ENCODE measurements around the gene CAPN7.
"Not testable (repeated sequence)": the region's sequence is repeated elsewhere in the genome, so short reads cannot be mapped to it uniquely, and the experiment has no call there.

Gene CAPN7

DNA sequence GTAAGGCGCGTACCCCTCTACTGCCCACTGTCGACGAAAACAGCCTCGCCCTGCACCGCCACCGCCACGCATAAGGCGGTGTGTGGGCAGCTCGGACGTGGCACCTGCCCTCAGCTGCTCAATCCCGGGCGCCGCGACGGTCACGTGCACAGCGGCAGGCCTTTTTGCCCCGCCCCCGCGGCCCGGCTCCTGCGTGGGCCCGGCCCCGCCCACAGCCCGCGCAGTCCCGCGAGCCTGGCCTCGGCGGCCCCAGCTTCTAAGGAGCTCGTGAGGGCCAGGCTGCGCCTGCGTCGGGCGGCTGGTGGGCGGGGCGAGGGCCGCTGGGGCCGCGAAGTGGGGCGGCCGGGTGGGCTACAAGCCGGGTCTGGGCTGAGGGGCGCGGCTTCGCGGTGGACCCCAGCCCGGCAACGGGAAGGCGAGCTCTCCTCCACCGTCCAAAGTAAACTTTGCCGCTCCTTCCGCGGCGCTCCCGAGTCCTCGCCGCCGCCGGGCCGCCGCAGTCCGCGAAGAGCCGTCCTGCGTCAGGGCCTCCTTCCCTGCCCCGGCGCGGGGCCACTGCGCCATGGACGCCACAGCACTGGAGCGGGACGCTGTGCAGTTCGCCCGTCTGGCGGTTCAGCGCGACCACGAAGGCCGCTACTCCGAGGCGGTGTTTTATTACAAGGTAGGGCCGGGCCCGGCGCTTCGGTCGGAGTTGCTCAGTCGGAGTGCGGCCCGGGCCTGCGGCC, at the start of gene CAPN7:
TSS of gene CAPN7 (plus strand) at position 313 of the 728 bp plus-strand sequence. CDS start at position 563, 250 bp downstream.
- no peaks in the 10 kb centered on the region for H3K27me3 Mint-ChIP-seq (ENCODE audit: low read depth)
- no peaks in the 10 kb centered on the region for H3K9me3 Mint-ChIP-seq
- peaks cover 6% of the 10 kb centered on the region for H3K36me3 Mint-ChIP-seq (ENCODE audit: low read depth)

DNA sequence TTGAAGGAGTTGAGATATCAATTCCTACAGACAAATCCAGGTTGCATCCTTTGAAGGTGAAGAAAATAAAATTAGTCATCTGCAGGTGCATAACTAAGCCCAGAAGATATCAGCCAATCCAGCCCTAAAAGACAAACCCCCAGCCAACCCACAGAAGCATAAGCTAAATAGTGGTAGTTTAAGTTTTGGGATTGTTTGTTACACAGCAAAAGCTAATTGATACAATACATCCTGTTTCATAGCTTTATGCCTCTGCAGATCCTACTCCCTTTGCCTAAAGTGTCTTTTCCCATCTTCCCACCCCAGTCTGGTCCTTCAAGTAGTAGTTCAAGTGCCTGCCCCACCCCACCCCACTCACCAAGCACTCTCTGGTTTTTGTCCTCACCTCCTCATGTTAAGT, 48.6 kb upstream of the CAPN7 start:
- Mint-ChIP-seq H3K27ac (no peak overlapping the region), H3K27me3 (ENCODE audit: low read depth) (peaks cover 35% of the 10 kb centered on the region), H3K4me1 (no peaks in the 10 kb centered on the region), H3K4me3 (no peak overlapping the region), H3K36me3 (ENCODE audit: low read depth) (no peaks in the 10 kb centered on the region), H3K9me3 (peaks cover 6% of the 10 kb centered on the region)
- TF ChIP-seq, protein P1, sequence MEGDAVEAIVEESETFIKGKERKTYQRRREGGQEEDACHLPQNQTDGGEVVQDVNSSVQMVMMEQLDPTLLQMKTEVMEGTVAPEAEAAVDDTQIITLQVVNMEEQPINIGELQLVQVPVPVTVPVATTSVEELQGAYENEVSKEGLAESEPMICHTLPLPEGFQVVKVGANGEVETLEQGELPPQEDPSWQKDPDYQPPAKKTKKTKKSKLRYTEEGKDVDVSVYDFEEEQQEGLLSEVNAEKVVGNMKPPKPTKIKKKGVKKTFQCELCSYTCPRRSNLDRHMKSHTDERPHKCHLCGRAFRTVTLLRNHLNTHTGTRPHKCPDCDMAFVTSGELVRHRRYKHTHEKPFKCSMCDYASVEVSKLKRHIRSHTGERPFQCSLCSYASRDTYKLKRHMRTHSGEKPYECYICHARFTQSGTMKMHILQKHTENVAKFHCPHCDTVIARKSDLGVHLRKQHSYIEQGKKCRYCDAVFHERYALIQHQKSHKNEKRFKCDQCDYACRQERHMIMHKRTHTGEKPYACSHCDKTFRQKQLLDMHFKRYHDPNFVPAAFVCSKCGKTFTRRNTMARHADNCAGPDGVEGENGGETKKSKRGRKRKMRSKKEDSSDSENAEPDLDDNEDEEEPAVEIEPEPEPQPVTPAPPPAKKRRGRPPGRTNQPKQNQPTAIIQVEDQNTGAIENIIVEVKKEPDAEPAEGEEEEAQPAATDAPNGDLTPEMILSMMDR (IDR thresholded peaks at IDR 0.05; ENCODE audit: unreplicated experiment in 3 of 3) = no peak

More for the DNA sequence above, at the start of gene CAPN7:
- H3K27ac Mint-ChIP-seq = peak within 1 kb of the TSS; percentile 90 to 97 (median 93)
- TF ChIP-seq, protein P1 (IDR thresholded peaks at IDR 0.05; ENCODE audit: unreplicated experiment in 3 of 3) = peak in 2 of 3 experiments; percentile 48 to 49
- H3K4me1 Mint-ChIP-seq = peaks cover 25% of the 10 kb centered on the region
- peak within 1 kb of the TSS; percentile 89 to 95 (median 93) for H3K4me3 Mint-ChIP-seq

DNA sequence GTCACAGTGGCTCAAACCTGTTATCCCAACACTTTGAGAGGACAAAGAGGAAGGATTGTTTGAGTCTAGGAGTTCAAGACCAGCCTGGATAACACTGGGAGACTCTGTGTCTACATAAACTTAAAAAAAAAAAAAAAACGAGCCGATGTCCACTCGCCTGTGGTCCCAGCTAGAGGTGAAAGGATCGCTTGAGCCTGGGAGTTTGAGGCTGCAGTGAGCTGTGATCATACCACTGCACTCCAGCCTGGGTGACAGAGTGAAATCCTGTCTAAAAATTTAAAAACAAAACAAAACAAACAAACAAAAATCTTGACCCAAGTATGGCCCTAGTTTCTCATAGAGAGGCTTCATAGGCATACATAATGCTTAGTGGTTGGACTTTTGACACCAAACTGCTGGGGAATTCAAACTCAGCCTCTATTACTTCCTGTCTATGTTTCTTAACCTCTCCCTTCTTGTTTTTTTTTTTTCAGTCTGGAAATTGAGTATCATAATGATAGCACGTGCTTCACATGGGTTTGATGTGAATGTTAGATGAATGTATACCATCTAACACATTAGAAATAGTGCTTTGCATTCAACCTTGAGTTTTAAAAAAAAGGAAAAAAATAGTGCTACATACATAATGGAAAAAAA, 46.4 kb upstream of the CAPN7 start:
- no peak overlapping the region for H3K4me3 Mint-ChIP-seq
- TF ChIP-seq, protein P1 (IDR thresholded peaks at IDR 0.05; ENCODE audit: unreplicated experiment in 3 of 3) = no peak
- H3K9me3 Mint-ChIP-seq = peaks cover 10% of the 10 kb centered on the region
- no peaks in the 10 kb centered on the region for H3K36me3 Mint-ChIP-seq (ENCODE audit: low read depth)
- H3K27me3 Mint-ChIP-seq (ENCODE audit: low read depth) = peaks cover 22% of the 10 kb centered on the region
- H3K27ac Mint-ChIP-seq = no peak overlapping the region
- H3K4me1 Mint-ChIP-seq = no peaks in the 10 kb centered on the region

DNA sequence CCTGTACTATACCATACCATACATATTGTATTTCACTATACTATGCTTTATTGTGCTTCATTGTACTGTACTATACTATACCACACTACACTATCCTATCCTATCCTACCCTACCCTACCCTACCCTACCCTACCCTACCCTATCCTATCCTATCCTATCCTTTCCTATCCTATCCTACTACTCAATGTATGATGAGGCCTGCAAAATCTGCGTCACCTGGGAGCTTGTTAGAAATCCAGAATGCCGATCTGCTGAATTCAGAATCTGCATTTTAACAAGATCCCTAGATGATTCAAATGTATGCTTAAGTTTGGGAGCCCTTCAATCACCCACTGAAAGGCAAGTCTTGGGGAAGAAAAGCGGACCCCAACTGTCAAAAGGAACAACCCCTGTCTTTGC, 45.4 kb upstream of the CAPN7 start:
- no peak overlapping the region for H3K27ac Mint-ChIP-seq
- H3K4me1 Mint-ChIP-seq = no peaks in the 10 kb centered on the region
- peaks cover 14% of the 10 kb centered on the region for H3K9me3 Mint-ChIP-seq
- no peak overlapping the region for H3K4me3 Mint-ChIP-seq
- H3K27me3 Mint-ChIP-seq (ENCODE audit: low read depth) = peaks cover 14% of the 10 kb centered on the region
- TF ChIP-seq, protein P1 (IDR thresholded peaks at IDR 0.05; ENCODE audit: unreplicated experiment in 3 of 3) = no peak
- no peaks in the 10 kb centered on the region for H3K36me3 Mint-ChIP-seq (ENCODE audit: low read depth)

DNA sequence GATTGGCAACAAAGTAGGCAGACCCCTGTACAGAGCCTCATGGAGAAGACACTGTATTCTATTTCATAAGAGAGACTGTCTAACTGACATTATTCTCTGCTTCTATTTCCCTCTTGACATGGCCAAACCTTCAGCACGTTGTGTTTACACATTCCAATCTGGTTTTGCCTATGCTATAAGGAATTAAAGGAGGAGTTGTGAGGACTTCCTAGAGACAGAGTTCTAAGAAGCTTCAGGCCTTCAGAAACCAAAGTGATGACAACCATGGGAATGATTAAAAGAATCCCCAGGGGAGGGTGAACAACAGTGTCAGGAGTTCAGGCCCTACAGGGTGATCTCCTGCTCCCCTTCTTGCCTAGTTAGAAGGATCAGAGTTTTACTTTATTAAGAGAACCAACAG, 44.9 kb upstream of the CAPN7 start:
- H3K27me3 Mint-ChIP-seq (ENCODE audit: low read depth) = peaks cover 10% of the 10 kb centered on the region
- no peak overlapping the region for H3K4me3 Mint-ChIP-seq
- no peak overlapping the region for H3K27ac Mint-ChIP-seq
- no peaks in the 10 kb centered on the region for H3K36me3 Mint-ChIP-seq (ENCODE audit: low read depth)
- H3K9me3 Mint-ChIP-seq = peaks cover 14% of the 10 kb centered on the region
- TF ChIP-seq, protein P1 (IDR thresholded peaks at IDR 0.05; ENCODE audit: unreplicated experiment in 3 of 3) = no peak
- no peaks in the 10 kb centered on the region for H3K4me1 Mint-ChIP-seq

DNA sequence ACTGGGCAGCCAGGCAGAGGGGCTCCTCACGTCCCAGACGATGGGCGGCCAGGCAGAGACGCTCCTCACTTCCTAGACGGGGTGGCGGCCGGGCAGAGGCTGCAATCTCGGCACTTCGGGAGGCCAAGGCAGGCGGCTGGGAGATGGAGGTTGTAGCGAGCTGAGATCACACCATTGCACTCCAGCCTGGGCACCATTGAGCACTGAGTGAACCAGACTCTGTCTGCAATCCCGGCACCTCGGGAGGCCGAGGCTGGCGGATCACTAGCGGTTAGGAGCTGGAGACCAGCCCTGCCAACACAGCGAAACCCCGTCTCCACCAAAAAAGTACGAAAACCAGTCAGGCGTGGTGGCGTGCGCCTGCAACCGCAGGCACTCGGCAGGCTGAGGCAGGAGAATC, 42.4 kb upstream of the CAPN7 start:
- peaks cover 14% of the 10 kb centered on the region for H3K9me3 Mint-ChIP-seq
- H3K36me3 Mint-ChIP-seq (ENCODE audit: low read depth); H3K4me1 Mint-ChIP-seq; H3K27ac Mint-ChIP-seq; H3K27me3 Mint-ChIP-seq (ENCODE audit: low read depth); H3K4me3 Mint-ChIP-seq: not testable (repeated sequence)

Data from nephron (organoid).